NCI-H460 (cell line): Measurements from ENCODE around the gene AGBL4. TPM values are rescaled to one million over a fixed set of nuclear protein-coding genes. Genes with fewer than 3 reads are reported as not detected.

Experiments used
- DNase-seq: peaks from one replicate; pipeline ENCODE4 v3.0.0-alpha.2; 2016; ENCODE audit warnings: low read depth; ENCODE audit errors: extremely low read depth
- total RNA-seq: library from RNA; depleted of rRNA; stranded (reverse); fragments of >200 nt; shearing (Covaris generic); gene quantifications from 2 replicates; pipeline ENCODE4 v1.2.3, GENCODE V29; 2014

Gene AGBL4
- total RNA-seq, 1 experiment from 2014 or later = not detected

DNA sequence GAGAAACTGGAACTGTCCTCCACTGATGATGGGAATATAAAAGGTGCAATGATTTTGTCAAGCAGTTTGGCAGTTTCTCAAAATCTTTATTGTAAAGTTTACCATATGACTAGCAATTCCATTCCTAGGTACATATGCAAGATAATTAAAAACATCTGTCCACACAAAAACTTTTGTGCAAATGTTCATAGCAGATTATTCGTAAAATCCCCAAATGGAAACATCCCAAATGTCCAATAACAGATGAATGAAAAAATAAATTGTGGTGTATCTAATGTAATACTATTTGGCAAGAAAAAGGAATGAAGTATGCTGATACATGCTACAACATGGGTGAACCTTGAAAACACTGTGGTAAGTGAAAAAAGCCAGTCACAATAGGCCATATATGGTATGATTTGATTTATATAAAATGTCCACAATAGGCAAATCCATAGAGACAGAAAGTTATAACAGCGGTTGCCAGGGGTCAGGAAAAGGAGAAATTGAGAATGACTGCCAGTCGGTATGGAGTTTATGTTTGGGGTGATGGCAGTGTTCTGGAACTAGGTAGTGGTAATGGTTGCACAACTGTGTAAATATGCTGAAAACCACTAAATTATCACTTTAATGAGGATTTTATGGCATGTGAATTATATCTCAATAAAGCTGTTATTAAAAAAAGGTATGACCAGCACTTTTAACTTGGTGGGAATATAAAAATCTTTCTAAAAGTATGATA is 1165.4 kb downstream of the AGBL4 start:
- DNase-seq = no peak

DNA sequence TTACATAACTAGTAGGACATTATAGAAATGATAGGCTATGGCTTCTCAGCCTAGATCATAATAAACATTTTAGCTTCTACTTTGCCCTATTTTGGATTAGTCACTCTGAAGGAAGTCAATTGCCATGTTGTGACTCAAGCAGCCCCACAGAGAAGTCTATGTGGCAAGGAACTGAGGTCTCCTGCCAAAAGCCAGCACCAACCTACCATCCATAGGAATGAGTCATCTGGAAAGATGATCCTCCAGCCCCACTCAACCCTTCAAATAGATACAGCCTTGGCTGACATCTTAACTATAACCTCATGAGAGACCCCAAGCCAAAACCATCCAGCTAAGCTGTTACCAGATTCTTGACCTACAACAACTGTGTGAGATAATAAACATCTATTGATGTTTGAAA is 1170.7 kb downstream of the AGBL4 start:
- no peak for DNase-seq

DNA sequence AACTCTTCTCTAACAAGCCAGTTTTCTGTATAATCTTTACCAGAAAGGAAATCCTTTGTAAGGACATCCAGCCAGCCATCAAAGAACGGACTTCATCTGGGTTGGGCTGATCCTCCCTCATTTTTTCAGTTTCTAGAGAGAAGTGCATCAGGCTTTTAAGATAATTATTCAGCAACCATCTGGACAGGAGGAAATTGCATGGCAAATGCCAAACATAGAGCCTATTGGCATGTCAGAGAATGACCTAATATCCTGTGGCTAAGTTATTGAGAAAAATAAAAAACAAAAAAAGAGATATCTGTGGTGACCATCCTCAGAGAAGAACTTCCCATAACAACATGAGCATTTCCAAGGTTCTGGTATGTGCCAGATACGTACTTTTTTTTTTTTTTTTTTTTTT is 1172.1 kb downstream of the AGBL4 start:
- no peak for DNase-seq

GRCh38 chr1:48848035-48848434 is 1175.7 kb downstream of the AGBL4 start:
- DNase-seq = no peak

GRCh38 chr1:48846441-48846840 is 1177.3 kb downstream of the AGBL4 start:
- DNase-seq = no peak

DNA sequence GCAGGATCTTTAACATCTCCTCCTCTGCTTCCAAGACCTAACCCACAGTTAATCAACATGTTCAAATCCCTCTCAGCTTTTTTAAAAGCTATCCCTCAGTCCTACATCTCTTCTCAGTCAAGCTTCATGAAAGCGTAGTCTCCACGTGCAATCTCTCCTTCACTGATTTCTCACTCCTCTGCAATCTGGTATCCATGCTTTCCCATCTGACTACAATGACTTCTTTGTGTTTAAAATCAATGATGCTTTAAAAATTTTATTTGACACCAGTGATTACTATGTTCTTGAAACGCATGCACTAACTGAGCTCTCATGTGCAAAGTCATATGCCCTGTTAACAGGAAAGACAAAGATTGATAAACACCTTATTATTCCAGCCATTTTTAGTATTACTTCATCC is 1179.6 kb downstream of the AGBL4 start:
- no peak for DNase-seq

DNA sequence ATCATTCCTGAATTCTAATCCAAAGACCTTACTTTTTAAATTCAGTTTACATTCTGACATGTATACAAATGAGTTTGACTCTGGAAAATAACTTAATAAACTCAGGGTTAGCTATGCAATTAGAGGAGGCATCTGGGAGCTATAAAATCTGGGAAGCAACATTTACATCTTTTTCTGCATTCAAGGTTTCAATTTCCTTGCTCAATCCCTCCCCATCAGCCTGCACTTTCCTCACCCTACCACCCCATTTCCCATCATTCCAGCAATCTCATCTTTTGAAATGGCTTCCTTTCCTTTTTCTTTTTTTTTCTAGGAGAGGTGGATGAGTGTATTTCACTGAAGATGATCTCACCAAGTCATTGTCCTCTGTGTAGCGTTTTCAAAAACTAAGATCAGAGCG is 1181.8 kb downstream of the AGBL4 start:
- DNase-seq = no peak

- no peak for DNase-seq
Observed at GRCh38 chr1:48841461-48841860, 1182.3 kb downstream of the AGBL4 start.

DNA sequence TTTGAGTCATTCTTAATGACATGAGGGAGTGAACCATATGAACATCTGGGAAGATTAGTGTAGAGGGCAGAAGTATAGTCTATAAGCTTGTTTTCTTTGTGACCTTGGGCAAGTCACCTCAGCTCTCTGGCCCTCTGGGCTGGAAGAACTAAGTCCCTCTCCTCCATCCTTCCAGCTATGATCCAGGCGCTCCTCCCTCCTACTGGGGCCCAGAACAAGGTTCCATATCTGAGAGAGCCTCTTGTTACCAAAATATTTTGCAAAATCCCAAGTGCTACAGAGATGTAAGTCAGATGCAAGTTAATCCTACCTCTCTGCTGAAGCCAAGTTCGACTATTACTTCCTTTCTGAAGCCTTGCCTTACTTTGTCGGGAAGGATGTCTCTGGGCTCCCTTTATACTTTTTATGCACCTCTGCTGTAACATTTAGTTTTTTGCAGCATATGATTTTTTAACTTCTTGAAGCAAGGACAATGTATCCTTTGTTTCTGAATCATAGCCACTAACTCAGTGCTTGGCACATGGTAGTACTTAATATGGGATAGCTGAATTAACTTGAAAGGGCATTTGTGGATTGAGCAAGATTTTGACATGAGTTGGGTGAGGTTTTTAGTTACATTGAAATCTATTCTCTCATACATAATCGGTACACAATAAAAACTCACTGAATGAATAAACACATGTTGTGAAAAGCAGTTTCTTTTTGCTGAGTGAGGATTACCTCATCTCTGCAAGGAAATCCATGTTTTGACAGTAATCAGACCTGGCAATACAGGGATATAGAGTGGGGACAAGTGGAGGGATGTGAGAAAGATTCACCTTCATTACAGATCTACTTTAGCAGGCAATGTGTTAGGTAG is 1192.4 kb downstream of the AGBL4 start:
- DNase-seq = no peak

- DNase-seq = no peak
Observed at GRCh38 chr1:48830715-48831114, 1193.0 kb downstream of the AGBL4 start.

GRCh38 chr1:48829446-48829845 is 1194.3 kb downstream of the AGBL4 start:
- no peak for DNase-seq

- no peak for DNase-seq
Observed at GRCh38 chr1:48823168-48823567, 1200.6 kb downstream of the AGBL4 start.

GRCh38 chr1:48820491-48820890 is 1203.3 kb downstream of the AGBL4 start:
- DNase-seq = no peak

DNA sequence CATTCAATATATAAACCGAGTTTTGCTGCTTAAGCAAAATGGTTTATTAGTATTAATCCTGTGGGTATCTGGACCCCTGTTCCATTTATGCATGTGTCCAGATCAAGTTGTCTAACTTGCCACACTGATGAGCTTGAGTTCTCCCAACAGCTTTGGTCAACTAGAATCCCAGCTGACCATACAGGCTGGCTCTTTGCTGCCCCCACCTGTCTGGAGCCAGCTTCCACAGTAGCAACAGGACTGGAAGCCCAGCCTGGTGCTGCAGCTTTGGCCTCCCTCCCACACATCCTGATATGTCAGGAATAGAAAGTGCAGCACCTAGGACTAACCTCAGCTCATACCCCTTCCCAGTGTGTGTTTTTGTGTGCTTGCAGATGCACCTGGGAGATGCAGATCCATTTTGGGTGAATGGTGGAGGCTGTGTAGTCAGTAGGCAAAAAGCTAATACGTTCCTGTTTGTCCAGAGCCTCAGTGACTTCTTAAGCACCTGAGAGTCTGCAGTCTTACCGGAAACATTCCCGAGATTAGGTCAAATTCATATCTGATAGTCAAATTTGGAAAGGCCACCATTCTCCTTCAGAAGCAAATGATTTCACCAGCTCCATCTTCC is 1206.1 kb downstream of the AGBL4 start:
- DNase-seq = peak; percentile 37

GRCh38 chr1:48810740-48811139 is 1213.0 kb downstream of the AGBL4 start:
- DNase-seq = no peak

DNA sequence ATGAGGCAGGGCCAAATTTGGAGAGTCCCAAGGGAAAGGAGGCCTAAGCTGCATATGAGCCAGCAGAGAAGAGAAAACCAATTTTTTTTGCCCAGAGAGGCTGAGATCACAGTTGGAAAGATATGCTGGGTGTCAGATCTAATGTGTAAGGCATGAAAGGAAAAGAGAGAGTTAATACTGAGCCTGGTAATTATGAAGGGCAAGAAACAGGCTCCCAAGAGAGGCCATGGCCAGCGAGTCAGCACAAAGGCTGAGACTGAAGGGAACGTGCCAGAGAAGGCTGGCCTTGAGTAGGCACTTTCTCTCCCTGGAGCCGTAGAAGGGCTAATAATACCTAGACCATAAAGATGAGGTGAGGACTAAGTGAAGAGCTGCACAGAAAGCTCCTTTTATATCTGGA is 1215.3 kb downstream of the AGBL4 start:
- no peak for DNase-seq

GRCh38 chr1:48807554-48808260 is 1216.0 kb downstream of the AGBL4 start:
- no peak for DNase-seq

- no peak for DNase-seq
Observed at GRCh38 chr1:48803474-48803873, 1220.3 kb downstream of the AGBL4 start.

- no peak for DNase-seq
Observed at GRCh38 chr1:48794816-48795215, 1228.9 kb downstream of the AGBL4 start.

DNA sequence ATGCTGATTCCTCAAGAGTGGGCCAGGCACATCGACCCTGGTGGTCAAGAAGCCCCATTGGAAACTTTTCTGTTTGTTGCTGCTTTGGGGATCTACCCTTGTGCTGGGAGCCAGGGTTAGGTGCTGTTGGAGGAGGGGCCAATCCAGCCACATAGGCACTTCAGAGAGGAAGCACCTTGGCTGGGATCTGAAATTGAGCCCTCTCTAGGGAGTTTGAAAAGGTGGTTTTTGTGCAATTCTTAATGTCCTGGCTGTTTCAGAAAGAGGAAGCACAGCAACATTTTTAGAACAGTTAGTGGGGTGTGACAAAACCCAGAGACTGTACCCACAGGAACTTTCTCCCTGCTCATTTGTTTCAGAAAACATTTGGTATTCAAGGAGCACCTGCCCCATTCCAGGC is 1229.9 kb downstream of the AGBL4 start:
- DNase-seq = no peak

DNA sequence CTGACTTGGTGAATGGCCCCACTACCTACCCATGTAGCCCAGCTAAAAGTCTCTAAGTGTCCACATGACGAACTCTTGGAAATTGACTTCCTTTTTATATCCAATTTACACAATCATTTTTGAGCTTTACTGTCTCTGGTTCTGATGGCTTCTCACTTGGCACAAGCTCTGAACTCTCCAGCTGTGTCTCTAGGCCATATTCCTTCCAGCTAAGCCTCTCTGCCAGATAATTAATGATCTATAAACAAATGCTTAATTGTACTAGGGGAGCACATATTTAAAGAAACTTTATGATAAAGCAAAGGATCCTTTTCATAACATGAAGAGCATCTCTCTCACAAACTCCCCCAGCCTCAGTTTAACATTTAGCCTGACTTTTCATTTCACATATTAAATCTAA is 1230.8 kb downstream of the AGBL4 start:
- no peak for DNase-seq
